ENCODE measurements around the gene WEE2. TPM values are rescaled to one million over a fixed set of nuclear protein-coding genes. Genes with fewer than 3 reads are reported as not detected.
"Not testable (repeated sequence)": the region's sequence is repeated elsewhere in the genome, so short reads cannot be mapped to it uniquely, and the experiment has no call there.

The WEE2 gene
- total RNA-seq, 6 experiments from 2014 or later = not detected

- WGBS (ENCODE audit: insufficient coverage, low coverage, low lambda C conversion rate, missing lambda C conversion rate) = 85% methylated on average over 3 of the region's 3 CpGs
- Histone ChIP-seq H3K27me3 (no peaks in the 10 kb centered on the region), H3K4me1 (peaks cover 0 to 49% (median 12%) of the 10 kb centered on the region in 4 donors), H3K4me3 (no peak overlapping the region), H3K9me3 (peaks cover 0 to 3% (median 0%) of the 10 kb centered on the region in 4 donors), H3K27ac (peak overlapping the region in 2 of 3 donors; percentile 43 to 56), H3K36me3 (peaks cover 0 to 10% (median 0%) of the 10 kb centered on the region in 4 donors)
- no peak for DNase-seq
- TF ChIP-seq POLR2A (IDR thresholded peaks at IDR 0.05) (no peak), CTCF (IDR thresholded peaks at IDR 0.05) (no peak)
- no peak for ATAC-seq
- intact Hi-C loops (cut with DNase I) = no loop called here
Measured at GRCh38 chr7:141686074-141686473, 22.1 kb upstream of the WEE2 start.

GRCh38 chr7:141686670-141687069 lies 21.5 kb upstream of the WEE2 start:
- DNase-seq (no peak), ATAC-seq (no peak)
- Histone ChIP-seq H3K4me1 (peaks cover 0 to 49% (median 12%) of the 10 kb centered on the region in 4 donors), H3K27ac (peak overlapping the region in 1 of 3 donors; percentile 10), H3K36me3 (peaks cover 0 to 10% (median 0%) of the 10 kb centered on the region in 4 donors), H3K9me3 (peaks cover 0 to 3% (median 0%) of the 10 kb centered on the region in 4 donors), H3K4me3 (no peak overlapping the region), H3K27me3 (no peaks in the 10 kb centered on the region)
- no peak for TF ChIP-seq POLR2A (IDR thresholded peaks at IDR 0.05)
- TF ChIP-seq CTCF (IDR thresholded peaks at IDR 0.05) = no peak
- intact Hi-C loops (cut with DNase I) = no loop called here
- 82% methylated on average over 3 of the region's 6 CpGs for WGBS (ENCODE audit: insufficient coverage, low coverage, low lambda C conversion rate, missing lambda C conversion rate)

GRCh38 chr7:141688043-141688442 lies 20.1 kb upstream of the WEE2 start:
- no peak for TF ChIP-seq CTCF (IDR thresholded peaks at IDR 0.05)
- TF ChIP-seq POLR2A (IDR thresholded peaks at IDR 0.05) = no peak
- DNase-seq = no peak
- H3K27ac ChIP-seq = no peak overlapping the region
- H3K36me3 ChIP-seq = peaks cover 0 to 10% (median 0%) of the 10 kb centered on the region in 4 donors
- H3K4me1 ChIP-seq = peaks cover 0 to 49% (median 12%) of the 10 kb centered on the region in 4 donors
- 100% methylated on average over 5 of the region's 5 CpGs for WGBS (ENCODE audit: insufficient coverage, low coverage, low lambda C conversion rate, missing lambda C conversion rate)
- H3K9me3 ChIP-seq = peaks cover 0 to 3% (median 0%) of the 10 kb centered on the region in 4 donors
- no peaks in the 10 kb centered on the region for H3K27me3 ChIP-seq
- ATAC-seq = no peak
- H3K4me3 ChIP-seq = no peak overlapping the region
- intact Hi-C loops (cut with DNase I) = no loop called here

GRCh38 chr7:141689072-141689825 lies 18.9 kb upstream of the WEE2 start:
- H3K4me3 ChIP-seq; H3K27me3 ChIP-seq; H3K36me3 ChIP-seq; H3K9me3 ChIP-seq; intact Hi-C loops (cut with DNase I); DNase-seq; H3K27ac ChIP-seq: not testable (repeated sequence)
- 100% methylated on average over 3 of the region's 3 CpGs for WGBS (ENCODE audit: insufficient coverage, low coverage, low lambda C conversion rate, missing lambda C conversion rate)
- peak in 1 of 4 donors; percentile 13 for ATAC-seq
- H3K4me1 ChIP-seq = peaks cover 0 to 49% (median 12%) of the 10 kb centered on the region in 4 donors

GRCh38 chr7:141691540-141691939 lies 16.6 kb upstream of the WEE2 start:
- TF ChIP-seq POLR2A (IDR thresholded peaks at IDR 0.05) (no peak), CTCF (IDR thresholded peaks at IDR 0.05) (no peak)
- ATAC-seq (no peak), DNase-seq (no peak)
- Histone ChIP-seq H3K4me3 (no peak overlapping the region), H3K9me3 (no peaks in the 10 kb centered on the region), H3K36me3 (no peaks in the 10 kb centered on the region), H3K27me3 (no peaks in the 10 kb centered on the region), H3K27ac (no peak overlapping the region), H3K4me1 (peaks cover 0 to 55% (median 22%) of the 10 kb centered on the region in 4 donors)
- 79% methylated on average over 2 of the region's 3 CpGs for WGBS (ENCODE audit: insufficient coverage, low coverage, low lambda C conversion rate, missing lambda C conversion rate)
- intact Hi-C loops (cut with DNase I) = no loop called here
